K562 (cell line): ENCODE measurements around the gene ALDH3A2. TPM values are rescaled to one million over a fixed set of nuclear protein-coding genes. Genes with fewer than 3 reads are reported as not detected.

Experiments
- ATAC-seq: fragments of 200-7000 bp; cut with Tn5 transposase; 3 replicates; pipeline ENCODE4 v1.9.1; 2020; ENCODE audit warnings: moderate library complexity
- BruUV-seq: library from RNA; stranded (reverse); fragments of 400-500 nt; replicated peaks from 2 replicates; lab custom pipeline; 2021; lab: Mats Ljungman, UMichigan
- CTCF ChIA-PET: fragments of 300-600 bp; formaldehyde crosslinking; extraction: SDS; loops from one replicate; lab custom pipeline; 2021; ENCODE audit warnings: low intra/inter-chr PET ratio; lab: Yijun Ruan, JAX
- POLR2A ChIA-PET: fragments of 300-600, 350-650 bp; sonication (Branson Sonifier 250); formaldehyde crosslinking; extraction: SDS; loops from one replicate; lab custom pipeline; 2021; ENCODE audit warnings: antibody characterized with exemption, inconsistent platforms; lab: Yijun Ruan, JAX
- DNase-seq, 4 experiments: peaks; one replicate each; pipeline versions ENCODE4 v3.0.0 to v3.0.0-alpha.2; 2011 to 2018; ENCODE audit warnings: low spot score in 3 of 4, mixed read lengths in 3 of 4; ENCODE audit errors: extremely low read depth in 1 of 4
- FAIRE-seq: peaks from 2 replicates; lab custom pipeline; 2011; peaks lifted over from hg19 to GRCh38; lab: Jason Lieb, UNC
- H2AFZ ChIP-seq: 2 replicates; pipeline ENCODE4 v1.6.0; 2011; ENCODE audit warnings: low read depth, low read length, control low read depth, inconsistent platforms
- H3K27ac ChIP-seq: fragments of 200-600 bp; 3 replicates; pipeline ENCODE4 v1.8.0; 2011; ENCODE audit warnings: low read depth, mild to moderate bottlenecking, control low read depth, inconsistent platforms, low read length, moderate library complexity, mixed read lengths; ENCODE audit errors: extremely low read depth
- H3K27me3 ChIP-seq, 2 experiments: fragments of 300-600 bp in 1 of 2; 2 replicates in 1 of 2; 3 replicates in 1 of 2; pipeline versions ENCODE4 v1.6.0 to v1.8.0; 2011; ENCODE audit warnings: inconsistent platforms in 2 of 2, low read length in 2 of 2, mild to moderate bottlenecking in 1 of 2, mixed read lengths in 1 of 2, moderate library complexity in 1 of 2; ENCODE audit not compliant: control insufficient read depth in 2 of 2, insufficient read depth in 2 of 2
- H3K36me3 ChIP-seq: fragments of 300-600 bp; 3 replicates; pipeline ENCODE4 v1.8.0; 2011; ENCODE audit warnings: mild to moderate bottlenecking, low read length, inconsistent platforms; ENCODE audit not compliant: control insufficient read depth, insufficient read depth
- H3K4me1 ChIP-seq, 2 experiments: fragments of 200-600 bp in 1 of 2; replicated peaks in 1 of 2; 2 replicates in 1 of 2; 3 replicates in 1 of 2; pipeline versions ENCODE4 v1.5.1 to v1.8.0; 2011; ENCODE audit warnings: inconsistent platforms in 2 of 2, low read length in 2 of 2, mild to moderate bottlenecking in 1 of 2, mixed read lengths in 1 of 2, moderate library complexity in 1 of 2; ENCODE audit not compliant: control insufficient read depth in 2 of 2, insufficient read depth in 2 of 2
- H3K4me2 ChIP-seq: 2 replicates; pipeline ENCODE4 v1.6.1; 2011; ENCODE audit warnings: low read length, control low read depth, inconsistent platforms, mixed read lengths; ENCODE audit not compliant: insufficient read depth
- H3K4me3 ChIP-seq: fragments of 200-600 bp; sonication (generic), shearing (Covaris generic); 2 replicates; pipeline ENCODE4 v1.5.1; 2016; ENCODE audit warnings: control low read depth, inconsistent platforms
- H3K79me2 ChIP-seq: fragments of 200-600 bp; 3 replicates; pipeline ENCODE4 v1.8.0; 2011; ENCODE audit warnings: low read length, inconsistent platforms; ENCODE audit not compliant: control insufficient read depth, insufficient read depth
- H3K9ac ChIP-seq, 2 experiments: 2 replicates each; pipeline versions ENCODE4 v1.6.0 to v1.6.1; 2011; ENCODE audit warnings: low read depth in 2 of 2, low read length in 2 of 2, control low read depth in 1 of 2, inconsistent platforms in 1 of 2, mild to moderate bottlenecking in 1 of 2, mixed read lengths in 1 of 2; ENCODE audit not compliant: insufficient read depth in 1 of 2
- H3K9me1 ChIP-seq: one replicate; pipeline ENCODE4 v1.6.0; 2011; ENCODE audit warnings: inconsistent platforms, mild to moderate bottlenecking, low read length, moderate library complexity; ENCODE audit not compliant: control insufficient read depth, insufficient read depth
- H3K9me3 ChIP-seq: replicated peaks from 2 replicates; pipeline ENCODE4 v1.5.1; 2011; ENCODE audit warnings: low read depth, low read length, inconsistent platforms; ENCODE audit not compliant: control insufficient read depth, insufficient read depth
- H4K20me1 ChIP-seq: replicated peaks from 2 replicates; pipeline ENCODE4 v1.6.1; 2011; ENCODE audit warnings: low read length, inconsistent platforms, mixed read lengths; ENCODE audit not compliant: control insufficient read depth, insufficient read depth
- CBX1 ChIP-seq: sonication (generic); IDR thresholded peaks from 2 replicates; pipeline ENCODE4 v1.6.1; 2016; ENCODE audit warnings: antibody characterized with exemption, low read depth, mild to moderate bottlenecking
- CEBPZ ChIP-seq: fragments of 150-350 bp; IDR thresholded peaks from 2 replicates; pipeline ENCODE4 v1.6.1; 2014; ENCODE audit warnings: low read depth, mild to moderate bottlenecking, low read length, borderline replicate concordance
- DNMT1 ChIP-seq: fragments of 450-650 bp; IDR thresholded peaks from 2 replicates; pipeline ENCODE4 v1.6.1; 2016; ENCODE audit warnings: antibody characterized with exemption, mild to moderate bottlenecking
- E2F3 ChIP-seq: fragments of 250-450 bp; sonication (Bioruptor Pico); IDR thresholded peaks from 2 replicates; pipeline ENCODE4 v1.4.0; 2020; ENCODE audit warnings: mild to moderate bottlenecking
- HDAC8 ChIP-seq: fragments of 450-650 bp; IDR thresholded peaks from 2 replicates; pipeline ENCODE4 v1.6.1; 2016; ENCODE audit warnings: mild to moderate bottlenecking, missing genetic modification characterization, moderate library complexity, missing compliant biosample characterization
- HNRNPUL1 ChIP-seq: fragments of 200-400 bp; formaldehyde crosslinking; IDR thresholded peaks from 2 replicates; pipeline ENCODE4 v1.6.1; 2017; ENCODE audit warnings: low read length
- KAT2B ChIP-seq: IDR thresholded peaks from one replicate; pipeline ENCODE4 v1.6.1; 2012; ENCODE audit warnings: low read depth, mild to moderate bottlenecking, control low read depth, inconsistent platforms, low read length, moderate library complexity
- LCOR ChIP-seq: sonication (generic); formaldehyde crosslinking; IDR thresholded peaks from 2 replicates; pipeline ENCODE4 v1.8.0; 2022; ENCODE audit warnings: mild to moderate bottlenecking, missing genetic modification reagents
- PRMT5 ChIP-seq: sonication (generic); formaldehyde crosslinking; IDR thresholded peaks from 2 replicates; pipeline ENCODE4 v1.5.0; 2020; ENCODE audit warnings: missing genetic modification reagents
- SIN3B ChIP-seq: fragments of 450-650 bp; IDR thresholded peaks from 2 replicates; pipeline ENCODE4 v1.6.1; 2017; ENCODE audit warnings: low read depth, mild to moderate bottlenecking, moderate library complexity
- YY1 ChIP-seq, 3 experiments: IDR thresholded peaks; 2 replicates each; pipeline ENCODE4 v1.6.1; 2011; ENCODE audit warnings: low read length in 2 of 3, mild to moderate bottlenecking in 2 of 3, moderate library complexity in 2 of 3, borderline replicate concordance in 1 of 3, control low read depth in 1 of 3, low read depth in 1 of 3; ENCODE audit not compliant: insufficient read depth in 3 of 3, insufficient replicate concordance in 2 of 3, control insufficient read depth in 1 of 3, insufficient read length in 1 of 3; ENCODE audit errors: extremely low read depth in 1 of 3
- ZFP30 ChIP-seq: fragments of 250-450 bp; sonication (Bioruptor Pico); IDR thresholded peaks from 2 replicates; pipeline ENCODE4 v1.8.0; 2022; ENCODE audit warnings: moderate library complexity, mild to moderate bottlenecking, inconsistent platforms, borderline replicate concordance
- ZNF224 ChIP-seq: sonication (generic); formaldehyde crosslinking; IDR thresholded peaks from 2 replicates; pipeline ENCODE4 v1.8.0; 2022; ENCODE audit warnings: mild to moderate bottlenecking, missing genetic modification reagents
- ZNF280B ChIP-seq: fragments of 250-450 bp; sonication (Bioruptor Pico); IDR thresholded peaks from 2 replicates; pipeline ENCODE4 v1.5.1; 2021; ENCODE audit warnings: mild to moderate bottlenecking
- ZNF511 ChIP-seq: sonication (generic); formaldehyde crosslinking; IDR thresholded peaks from 2 replicates; pipeline ENCODE4 v1.8.0; 2022; ENCODE audit warnings: mild to moderate bottlenecking, missing genetic modification reagents
- whole genome bisulfite sequencing: fragments of 100-300 bp; shearing (Covaris generic); methylation state at CpG from one replicate; pipeline ENCODE4 v1.1.6; 2016; ENCODE audit warnings: low coverage, mixed read lengths; ENCODE audit not compliant: insufficient coverage; ENCODE audit errors: missing lambda C conversion rate; 5-methylcytosine and 5-hydroxymethylcytosine counted together
- in situ Hi-C: fragments of 300-500 bp; cut with MboI; formaldehyde crosslinking; loops from 4 replicates; pipeline ENCODE4 v1.15.0; 2018; ENCODE audit warnings: inconsistent platforms, mixed read lengths
- intact Hi-C: fragments of 100-400 bp; cut with micrococcal nuclease; formaldehyde crosslinking; loops from 2 replicates; pipeline ENCODE4 v1.14.2; 2022
- polyA plus RNA-seq, 8 experiments: library from polyadenylated mRNA; depleted of rRNA in 4 of 8; stranded (reverse) in 5 of 8; unstranded in 3 of 8; fragments of >200 nt; fragmentation: Nextera tagmentation in 2 of 8; fragmentation: Illumina TruSeq in 1 of 8; extraction: Ambion mirVana in 2 of 8; extraction: Trizol in 1 of 8; gene quantifications; 2 replicates each; pipeline versions ENCODE4 v1.2.1 to v1.2.3, GENCODE V29; 2011 to 2014; ENCODE audit warnings: inconsistent platforms in 1 of 8, missing spikeins in 1 of 8
- total RNA-seq, 7 experiments: library from RNA; depleted of rRNA in 6 of 7; stranded (reverse); fragments of >200 nt in 6 of 7; fragmentation: Illumina TruSeq in 2 of 7; extraction: Trizol in 2 of 7; gene quantifications; 2 replicates each; pipeline versions ENCODE4 v1.2.1 to v1.2.3, GENCODE V29; 2011 to 2021; ENCODE audit warnings: low replicate concordance in 1 of 7

The ALDH3A2 gene
- total and polyA plus RNA-seq, 9 of the 15 experiments (the other 6 are each of a cell fraction or from before 2014, with no cell fraction given), result 0.01 to 0.78 (median 0.12) TPM; not detected in 5

- peaks cover 4% of the 10 kb centered on the region for H3K9me3 ChIP-seq
- no peaks in the 10 kb centered on the region for H3K79me2 ChIP-seq
- CTCF ChIA-PET, result no interaction called here
- no peak overlapping the region for H3K9ac ChIP-seq
- no peak overlapping the region for H3K27ac ChIP-seq
- DNase-seq (no peak), FAIRE-seq (no peak), ATAC-seq (no peak)
- no peak overlapping the region for H3K4me3 ChIP-seq
- no peaks in the 10 kb centered on the region for H3K4me1 ChIP-seq
- BruUV-seq, result no TSS peak
- no peaks in the 10 kb centered on the region for H3K27me3 ChIP-seq
- H3K36me3 ChIP-seq, result no peaks in the 10 kb centered on the region
- POLR2A ChIA-PET, result no interaction called here
- intact Hi-C loops, result no loop called here
- H3K4me2 ChIP-seq, result no peak overlapping the region
- TF ChIP-seq CEBPZ, result no peak
- TF ChIP-seq PRMT5, result no peak
- no peak for TF ChIP-seq HDAC8 (tag)
- TF ChIP-seq ZFP30 (CRISPR knock-in tag), result no peak
- no peak for TF ChIP-seq ZNF511 (CRISPR knock-in tag)
- TF ChIP-seq SIN3B, result no peak
- no peak for TF ChIP-seq CBX1
- TF ChIP-seq KAT2B, result no peak
- no peak for TF ChIP-seq ZNF280B
- TF ChIP-seq YY1 (IDR thresholded peaks at IDR 0.05; ENCODE audit: borderline replicate concordance in 1 of 3, control insufficient read depth in 1 of 3, extremely low read depth in 1 of 3, insufficient read depth in 3 of 3, insufficient read length in 1 of 3, insufficient replicate concordance in 2 of 3, low read depth in 1 of 3, low read length in 2 of 3), result no peak
- no peak for TF ChIP-seq ZNF224 (CRISPR knock-in tag)
- TF ChIP-seq E2F3 (CRISPR knock-in tag), result no peak
- no peak for TF ChIP-seq LCOR (CRISPR knock-in tag)
- TF ChIP-seq HNRNPUL1, result no peak
- TF ChIP-seq DNMT1, result no peak
- no peaks in the 10 kb centered on the region for H3K9me1 ChIP-seq
- H4K20me1 ChIP-seq, result no peaks in the 10 kb centered on the region
- H2AFZ ChIP-seq, result no peak overlapping the region
- in situ Hi-C loops, result no loop called here
- 0% methylated on average over 1 of the region's 1 CpG for WGBS
These were observed 26.9 kb upstream of the ALDH3A2 start for GRCh38 chr17:19621697-19622096.
